Measurements from ENCODE around the gene LMO7. TPM values are rescaled to one million over a fixed set of nuclear protein-coding genes. Genes with fewer than 3 reads are reported as not detected.

Gene LMO7
- total and polyA plus RNA-seq, 2 of the 4 experiments (the other 2 are of a cell fraction), result 266 to 367 TPM

GRCh38 chr13:75764251-75764925 is 128.3 kb downstream of the LMO7 start:
- Histone ChIP-seq H3K56ac (ENCODE audit: extremely low read depth, insufficient read depth, low read length) (no peak overlapping the region), H3K27ac (ENCODE audit: insufficient read depth, low read length) (peak overlapping the region; percentile 63; the same call in 1 of the 2 replicates), H3K4me3 (ENCODE audit: insufficient read depth, low read depth, low read length) (no peak overlapping the region), H2BK15ac (ENCODE audit: low read depth, low read length) (no peak overlapping the region), H4K5ac (ENCODE audit: low read depth, low read length) (peak overlapping the region; percentile 89), H3K36me3 (ENCODE audit: control insufficient read depth, insufficient read depth, low read length) (peaks cover 3% of the 10 kb centered on the region; the same call in 1 of the 2 replicates), H2BK120ac (ENCODE audit: low read depth, low read length) (peak overlapping the region; percentile 11; the same call in 1 of the 2 replicates), H2AK5ac (ENCODE audit: low read depth, low read length) (peak overlapping the region; percentile 35), H3K4ac (ENCODE audit: low read depth, low read length) (no peak overlapping the region), H2BK20ac (ENCODE audit: low read depth, low read length) (no peak overlapping the region; the same call in 1 of the 2 replicates), H3K9me1 (ENCODE audit: insufficient read depth, low read length) (peaks cover 18% of the 10 kb centered on the region), H3K23ac (ENCODE audit: low read depth, low read length) (peak overlapping the region; percentile 33), H3K27me3 (ENCODE audit: control insufficient read depth, insufficient read depth, low read length) (no peaks in the 10 kb centered on the region), H2BK5ac (ENCODE audit: low read depth, low read length, poor library complexity, severe bottlenecking) (peak overlapping the region; percentile 19), H3K9me3 (ENCODE audit: control insufficient read depth, insufficient read depth, low read length) (no peaks in the 10 kb centered on the region), H4K91ac (ENCODE audit: insufficient read depth, low read depth, low read length) (peak overlapping the region; percentile 57), H3K4me2 (ENCODE audit: low read depth, low read length) (peak overlapping the region; percentile 62; the same call in 1 of the 2 replicates), H3K18ac (ENCODE audit: low read depth, low read length) (peak overlapping the region; percentile 22), H3K4me1 (ENCODE audit: control insufficient read depth, insufficient read depth, low read length) (peaks cover 25% of the 10 kb centered on the region), H2AFZ (replicated peaks; ENCODE audit: low read length, poor library complexity) (no peak overlapping the region), H3K9ac (ENCODE audit: low read depth, low read length) (no peak overlapping the region), H4K8ac (ENCODE audit: low read depth in 2 of 2, low read length in 2 of 2) (peak overlapping the region in 1 of 2 experiments; percentile 50; a peak in 2 of 4 replicates), H4K20me1 (ENCODE audit: insufficient read depth, low read length) (peaks cover 64% of the 10 kb centered on the region), H3K14ac (replicated peaks; ENCODE audit: low read depth, low read length) (peak overlapping the region; percentile 7; the same call in 1 of the 2 replicates), H2AK9ac (replicated peaks; ENCODE audit: low read depth, low read length, poor library complexity) (no peak overlapping the region), H3K79me1 (ENCODE audit: low read depth in 1 of 2, low read length in 2 of 2) (peaks cover 23 to 58% of the 10 kb centered on the region in 2 experiments)
- dilution Hi-C loops (cut with HindIII; ENCODE audit: low sequenced_read_pairs, unreplicated experiment), result no loop called here
- no peak for DNase-seq
- intact Hi-C loops (cut with micrococcal nuclease), result no loop called here
- WGBS, 2 experiments (ENCODE audit: extremely low coverage in 2 of 2, insufficient read length in 1 of 2), result no CpG with 5 or more reads among the region's 2 CpGs
- POLR2A ChIA-PET (ENCODE audit: unreplicated experiment), result no interaction called here
- no TSS peak for BruUV-seq (replicated peaks)
- no peak for ATAC-seq (ENCODE audit: low read depth)
- in situ Hi-C loops (cut with MboI; ENCODE audit: low sequenced_read_pairs), result no loop called here
- TF ChIP-seq MAZ (IDR thresholded peaks at IDR 0.05; ENCODE audit: borderline replicate concordance, low read depth, low read length), result no peak
- CTCF ChIA-PET, result no interaction called here
